ENCODE measurements around the gene BICC1. TPM values are rescaled to one million over a fixed set of nuclear protein-coding genes. Genes with fewer than 3 reads are reported as not detected.

BICC1 gene
- total and polyA plus RNA-seq, 4 donors = 0.82 to 6.1 (median 4.5) TPM

DNA sequence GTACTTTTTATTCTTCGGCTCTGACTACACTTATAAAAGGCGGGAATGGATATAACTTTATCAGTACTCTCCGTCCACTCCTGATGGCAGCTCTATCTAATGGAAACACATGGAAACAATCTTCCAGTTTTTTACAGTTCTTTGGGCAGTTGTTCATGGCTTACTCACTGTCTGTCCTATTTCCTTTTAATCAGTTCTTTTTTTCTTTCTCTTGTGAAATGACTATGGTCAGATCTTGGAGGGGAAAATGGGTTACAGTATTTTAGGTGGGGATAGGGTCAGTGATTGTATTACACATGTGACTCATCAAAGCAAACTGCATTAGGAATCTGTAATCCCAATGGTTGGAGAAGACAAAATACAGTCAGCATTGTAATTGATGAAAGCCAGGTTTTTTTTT, 112.4 kb downstream of the BICC1 start:
- H3K36me3 ChIP-seq (ENCODE audit: control insufficient read depth in 4 of 4, insufficient read depth in 3 of 4, low read depth in 1 of 4, low read length in 3 of 4) = no peaks in the 10 kb centered on the region
- H3K9ac ChIP-seq (ENCODE audit: low read depth in 1 of 2, low read length in 2 of 2) = no peak overlapping the region
- H3K27me3 ChIP-seq (ENCODE audit: control insufficient read depth in 4 of 4, insufficient read depth in 4 of 4, low read length in 3 of 4) = no peaks in the 10 kb centered on the region
- 61% methylated on average over 3 of the region's 3 CpGs for WGBS
- DNase-seq (ENCODE audit: low spot score) = no peak
- H3K9me3 ChIP-seq (ENCODE audit: control insufficient read depth in 4 of 4, low read length in 3 of 4) = peaks cover 0 to 1% (median 0%) of the 10 kb centered on the region in 4 donors
- TF ChIP-seq GABPA (IDR thresholded peaks at IDR 0.05 in 1 of 2, conservative IDR thresholded peaks at IDR 0.05 in 1 of 2) (no peak), FOXA2 (IDR thresholded peaks at IDR 0.05) (no peak), TAF1 (conservative IDR thresholded peaks at IDR 0.05) (no peak), HNF4A (conservative IDR thresholded peaks at IDR 0.05) (no peak), NR2F2 (IDR thresholded peaks at IDR 0.05) (no peak)
- TF ChIP-seq, protein P1, sequence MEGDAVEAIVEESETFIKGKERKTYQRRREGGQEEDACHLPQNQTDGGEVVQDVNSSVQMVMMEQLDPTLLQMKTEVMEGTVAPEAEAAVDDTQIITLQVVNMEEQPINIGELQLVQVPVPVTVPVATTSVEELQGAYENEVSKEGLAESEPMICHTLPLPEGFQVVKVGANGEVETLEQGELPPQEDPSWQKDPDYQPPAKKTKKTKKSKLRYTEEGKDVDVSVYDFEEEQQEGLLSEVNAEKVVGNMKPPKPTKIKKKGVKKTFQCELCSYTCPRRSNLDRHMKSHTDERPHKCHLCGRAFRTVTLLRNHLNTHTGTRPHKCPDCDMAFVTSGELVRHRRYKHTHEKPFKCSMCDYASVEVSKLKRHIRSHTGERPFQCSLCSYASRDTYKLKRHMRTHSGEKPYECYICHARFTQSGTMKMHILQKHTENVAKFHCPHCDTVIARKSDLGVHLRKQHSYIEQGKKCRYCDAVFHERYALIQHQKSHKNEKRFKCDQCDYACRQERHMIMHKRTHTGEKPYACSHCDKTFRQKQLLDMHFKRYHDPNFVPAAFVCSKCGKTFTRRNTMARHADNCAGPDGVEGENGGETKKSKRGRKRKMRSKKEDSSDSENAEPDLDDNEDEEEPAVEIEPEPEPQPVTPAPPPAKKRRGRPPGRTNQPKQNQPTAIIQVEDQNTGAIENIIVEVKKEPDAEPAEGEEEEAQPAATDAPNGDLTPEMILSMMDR (IDR thresholded peaks at IDR 0.05; ENCODE audit: low read depth, low read length, missing input control) = no peak
- TF ChIP-seq, protein P2, sequence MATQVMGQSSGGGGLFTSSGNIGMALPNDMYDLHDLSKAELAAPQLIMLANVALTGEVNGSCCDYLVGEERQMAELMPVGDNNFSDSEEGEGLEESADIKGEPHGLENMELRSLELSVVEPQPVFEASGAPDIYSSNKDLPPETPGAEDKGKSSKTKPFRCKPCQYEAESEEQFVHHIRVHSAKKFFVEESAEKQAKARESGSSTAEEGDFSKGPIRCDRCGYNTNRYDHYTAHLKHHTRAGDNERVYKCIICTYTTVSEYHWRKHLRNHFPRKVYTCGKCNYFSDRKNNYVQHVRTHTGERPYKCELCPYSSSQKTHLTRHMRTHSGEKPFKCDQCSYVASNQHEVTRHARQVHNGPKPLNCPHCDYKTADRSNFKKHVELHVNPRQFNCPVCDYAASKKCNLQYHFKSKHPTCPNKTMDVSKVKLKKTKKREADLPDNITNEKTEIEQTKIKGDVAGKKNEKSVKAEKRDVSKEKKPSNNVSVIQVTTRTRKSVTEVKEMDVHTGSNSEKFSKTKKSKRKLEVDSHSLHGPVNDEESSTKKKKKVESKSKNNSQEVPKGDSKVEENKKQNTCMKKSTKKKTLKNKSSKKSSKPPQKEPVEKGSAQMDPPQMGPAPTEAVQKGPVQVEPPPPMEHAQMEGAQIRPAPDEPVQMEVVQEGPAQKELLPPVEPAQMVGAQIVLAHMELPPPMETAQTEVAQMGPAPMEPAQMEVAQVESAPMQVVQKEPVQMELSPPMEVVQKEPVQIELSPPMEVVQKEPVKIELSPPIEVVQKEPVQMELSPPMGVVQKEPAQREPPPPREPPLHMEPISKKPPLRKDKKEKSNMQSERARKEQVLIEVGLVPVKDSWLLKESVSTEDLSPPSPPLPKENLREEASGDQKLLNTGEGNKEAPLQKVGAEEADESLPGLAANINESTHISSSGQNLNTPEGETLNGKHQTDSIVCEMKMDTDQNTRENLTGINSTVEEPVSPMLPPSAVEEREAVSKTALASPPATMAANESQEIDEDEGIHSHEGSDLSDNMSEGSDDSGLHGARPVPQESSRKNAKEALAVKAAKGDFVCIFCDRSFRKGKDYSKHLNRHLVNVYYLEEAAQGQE (IDR thresholded peaks at IDR 0.05) = no peak
- TF ChIP-seq, protein P3, sequence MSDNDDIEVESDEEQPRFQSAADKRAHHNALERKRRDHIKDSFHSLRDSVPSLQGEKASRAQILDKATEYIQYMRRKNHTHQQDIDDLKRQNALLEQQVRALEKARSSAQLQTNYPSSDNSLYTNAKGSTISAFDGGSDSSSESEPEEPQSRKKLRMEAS (IDR thresholded peaks at IDR 0.05) = no peak
- H3K4me3 ChIP-seq (ENCODE audit: low read depth in 1 of 3, low read length in 3 of 3) = no peak overlapping the region
- H3K27ac ChIP-seq (ENCODE audit: low read depth in 1 of 2, low read length in 2 of 2) = no peak overlapping the region
- no peaks in the 10 kb centered on the region for H3K4me1 ChIP-seq (ENCODE audit: control insufficient read depth in 4 of 4, insufficient read depth in 4 of 4, low read length in 3 of 4)

DNA sequence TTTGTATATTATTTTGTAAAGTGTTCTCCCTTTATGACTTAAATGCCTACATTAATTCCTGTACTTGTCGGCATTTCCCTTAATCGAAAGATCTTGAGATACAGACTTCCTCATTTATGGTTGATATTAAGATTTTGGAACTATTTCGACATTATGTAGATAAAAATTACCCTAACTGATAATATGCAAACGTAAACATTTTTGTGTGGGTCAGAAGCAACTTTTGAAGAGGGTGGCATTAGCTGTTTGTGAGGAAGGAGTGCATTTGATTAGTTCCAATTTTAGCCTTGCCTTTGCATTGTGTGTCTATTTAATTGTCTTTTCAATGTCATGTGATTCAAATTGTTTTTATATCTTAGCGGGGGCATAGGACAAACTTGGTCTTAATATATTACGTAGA, 114.7 kb downstream of the BICC1 start:
- DNase-seq (ENCODE audit: low spot score) = no peak
- Histone ChIP-seq H3K27me3 (ENCODE audit: control insufficient read depth in 4 of 4, insufficient read depth in 4 of 4, low read length in 3 of 4) (no peaks in the 10 kb centered on the region), H3K9ac (ENCODE audit: low read depth in 1 of 2, low read length in 2 of 2) (no peak overlapping the region), H3K4me3 (ENCODE audit: low read depth in 1 of 3, low read length in 3 of 3) (no peak overlapping the region), H3K36me3 (ENCODE audit: control insufficient read depth in 4 of 4, insufficient read depth in 3 of 4, low read depth in 1 of 4, low read length in 3 of 4) (no peaks in the 10 kb centered on the region), H3K9me3 (ENCODE audit: control insufficient read depth in 4 of 4, low read length in 3 of 4) (peaks cover 0 to 1% (median 0%) of the 10 kb centered on the region in 4 donors), H3K27ac (ENCODE audit: low read depth in 1 of 2, low read length in 2 of 2) (no peak overlapping the region), H3K4me1 (ENCODE audit: control insufficient read depth in 4 of 4, insufficient read depth in 4 of 4, low read length in 3 of 4) (no peaks in the 10 kb centered on the region)
- 90% methylated on average over 6 of the region's 6 CpGs for WGBS
- TF ChIP-seq FOXA1 (IDR thresholded peaks at IDR 0.05) = no peak
- TF ChIP-seq, protein P2 (IDR thresholded peaks at IDR 0.05) = no peak
- TF ChIP-seq HNF4G (IDR thresholded peaks at IDR 0.05) = no peak
- TF ChIP-seq TAF1 (conservative IDR thresholded peaks at IDR 0.05) = no peak

Measured in liver (tissue), 9 donors.